HG03025 (cell line): ENCODE measurements around the gene SNAP29.
"Not testable (repeated sequence)": the region's sequence is repeated elsewhere in the genome, so short reads cannot be mapped to it uniquely, and the experiment has no call there.

ENCODE experiments used
- ATAC-seq: cut with Tn5 transposase; IDR thresholded peaks from one replicate; pipeline ENCODE4 v1.9.1; 2021; ENCODE audit warnings: mild to moderate bottlenecking, moderate library complexity; ENCODE audit not compliant: unreplicated experiment, low FRiP score

Gene SNAP29

GRCh38 chr22:20926243-20926642, 67.4 kb downstream of the SNAP29 start:
- no peak for ATAC-seq

GRCh38 chr22:20927940-20928572, 69.2 kb downstream of the SNAP29 start:
- ATAC-seq = no peak

GRCh38 chr22:20928573-20928967, 69.8 kb downstream of the SNAP29 start:
- ATAC-seq = no peak

GRCh38 chr22:20930004-20930403, 71.2 kb downstream of the SNAP29 start:
- ATAC-seq = no peak

- not testable (repeated sequence) for ATAC-seq
These were observed 71.6 kb downstream of the SNAP29 start for GRCh38 chr22:20930435-20930834.

GRCh38 chr22:20931126-20931654, 72.4 kb downstream of the SNAP29 start:
- ATAC-seq = no peak

- ATAC-seq = no peak
These were observed 75.1 kb downstream of the SNAP29 start for GRCh38 chr22:20933910-20934309.

GRCh38 chr22:20935049-20935448, 76.2 kb downstream of the SNAP29 start:
- not testable (repeated sequence) for ATAC-seq

- not testable (repeated sequence) for ATAC-seq
These were observed 77.2 kb downstream of the SNAP29 start for GRCh38 chr22:20935780-20936539.

- ATAC-seq = no peak
These were observed 78.4 kb downstream of the SNAP29 start for GRCh38 chr22:20937031-20937793.

- no peak for ATAC-seq
These were observed 79.2 kb downstream of the SNAP29 start for GRCh38 chr22:20937794-20938671.

- ATAC-seq = not testable (repeated sequence)
These were observed 80.8 kb downstream of the SNAP29 start for GRCh38 chr22:20939457-20940185.

GRCh38 chr22:20940186-20940651, 81.4 kb downstream of the SNAP29 start:
- no peak for ATAC-seq
